Skeletal muscle tissue (tissue), 4 donors: Measurements from ENCODE around the gene KCNK4. TPM values are rescaled to one million over a fixed set of nuclear protein-coding genes. Genes with fewer than 3 reads are reported as not detected.

Source experiments
- H3K27ac ChIP-seq: one replicate; pipeline ENCODE4 v1.7.0; 2013; ENCODE audit warnings: mild to moderate bottlenecking, low read depth, low read length, inconsistent platforms
- H3K27me3 ChIP-seq, 3 donors: one replicate each; pipeline ENCODE4 v1.7.0; 2013; ENCODE audit warnings: low read length in 3 of 3; ENCODE audit not compliant: control insufficient read depth in 3 of 3, insufficient read depth in 3 of 3
- H3K36me3 ChIP-seq, 3 donors: one replicate each; pipeline ENCODE4 v1.7.0; 2013; ENCODE audit warnings: low read length in 3 of 3; ENCODE audit not compliant: control insufficient read depth in 3 of 3, insufficient read depth in 3 of 3
- H3K4me1 ChIP-seq, 3 donors: one replicate each; pipeline ENCODE4 v1.7.0; 2013; ENCODE audit warnings: low read length in 3 of 3, mild to moderate bottlenecking in 3 of 3; ENCODE audit not compliant: control insufficient read depth in 3 of 3, insufficient read depth in 3 of 3
- H3K4me3 ChIP-seq, 3 donors: one replicate each; pipeline ENCODE4 v1.7.0; 2013; ENCODE audit warnings: low read length in 3 of 3
- H3K9ac ChIP-seq, 3 donors: one replicate each; pipeline ENCODE4 v1.7.0; 2013; ENCODE audit warnings: low read length in 3 of 3, mild to moderate bottlenecking in 3 of 3, moderate library complexity in 2 of 3, low read depth in 1 of 3
- H3K9me3 ChIP-seq, 3 donors: one replicate each; pipeline ENCODE4 v1.7.0; 2013; ENCODE audit warnings: low read length in 3 of 3; ENCODE audit not compliant: control insufficient read depth in 3 of 3
- total RNA-seq: library from RNA; depleted of rRNA; stranded (reverse); fragments of >200 nt; gene quantifications from one replicate; pipeline ENCODE4 v1.2.3, GENCODE V29; 2014
- donor health status: Osteomylitis.

The KCNK4 gene
- total RNA-seq, 1 donor from 2014 or later: not detected

- H3K36me3 ChIP-seq: peaks cover 42 to 49% (median 46%) of the 10 kb centered on the region in 3 donors
- H3K27ac ChIP-seq: no peak overlapping the region
- H3K9me3 ChIP-seq: no peaks in the 10 kb centered on the region
These were observed 30.9 kb upstream of the KCNK4 start for GRCh38 chr11:64260147-64260708.

DNA sequence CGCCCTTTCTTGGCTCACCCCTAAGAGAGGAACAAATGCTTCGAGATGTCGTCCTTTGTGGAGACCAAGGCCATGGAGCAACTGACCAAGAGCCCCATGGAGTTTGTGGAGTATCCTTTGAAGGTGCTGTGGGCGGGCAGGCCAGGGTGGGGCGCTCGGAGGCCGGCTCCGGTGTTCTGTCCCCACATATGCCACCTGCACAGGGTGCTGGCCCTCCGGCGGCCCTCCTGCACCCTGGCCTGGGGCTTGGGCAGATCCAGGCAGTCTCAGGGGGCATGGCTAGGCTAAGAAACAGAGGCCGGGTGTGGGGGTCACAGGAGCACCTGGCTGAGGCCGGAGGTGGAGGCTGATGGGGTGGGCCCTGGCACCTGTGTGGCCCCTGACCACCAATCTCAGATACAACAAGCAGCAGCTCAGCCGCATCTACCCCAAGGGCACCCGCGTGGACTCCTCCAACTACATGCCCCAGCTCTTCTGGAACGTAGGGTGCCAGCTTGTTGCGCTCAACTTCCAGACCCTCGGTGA is 29.5 kb upstream of the KCNK4 start:
- H3K4me1 ChIP-seq: no peaks in the 10 kb centered on the region
- H3K36me3 ChIP-seq: peaks cover 47 to 56% (median 50%) of the 10 kb centered on the region in 3 donors
- no peaks in the 10 kb centered on the region for H3K27me3 ChIP-seq

More at GRCh38 chr11:64260147-64260708, 30.9 kb upstream of the KCNK4 start:
- Histone ChIP-seq H3K27me3 (no peaks in the 10 kb centered on the region), H3K4me1 (no peaks in the 10 kb centered on the region), H3K9ac (no peak overlapping the region), H3K4me3 (no peak overlapping the region)

DNA sequence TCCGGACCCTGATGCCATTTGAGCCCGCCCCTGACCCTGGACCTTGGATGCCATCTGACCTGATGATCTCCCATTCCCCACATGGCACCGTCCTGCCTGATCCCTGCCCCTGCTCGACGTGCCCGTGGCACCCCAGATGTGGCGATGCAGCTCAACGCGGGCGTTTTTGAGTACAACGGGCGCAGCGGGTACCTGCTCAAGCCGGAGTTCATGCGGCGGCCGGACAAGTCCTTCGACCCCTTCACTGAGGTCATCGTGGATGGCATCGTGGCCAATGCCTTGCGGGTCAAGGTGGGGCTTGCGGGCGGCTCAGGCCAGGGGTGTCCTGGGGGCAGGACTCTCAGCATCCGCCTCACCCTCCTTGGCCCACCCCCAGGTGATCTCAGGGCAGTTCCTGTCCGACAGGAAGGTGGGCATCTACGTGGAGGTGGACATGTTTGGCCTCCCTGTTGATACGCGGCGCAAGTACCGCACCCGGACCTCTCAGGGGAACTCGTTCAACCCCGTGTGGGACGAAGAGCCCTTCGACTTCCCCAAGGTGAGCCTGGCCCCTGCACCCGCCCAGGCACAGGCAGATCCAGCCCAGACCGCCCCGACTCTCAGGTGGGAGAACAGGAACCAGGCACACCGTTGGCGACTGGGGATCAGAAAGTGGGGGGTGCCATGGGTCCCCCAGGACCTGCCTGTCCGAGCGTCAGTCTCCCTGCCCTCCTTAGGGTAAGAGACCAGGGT is 28.7 kb upstream of the KCNK4 start:
- peaks cover 0 to 5% (median 0%) of the 10 kb centered on the region in 3 donors for H3K4me1 ChIP-seq
- no peak overlapping the region for H3K27ac ChIP-seq
- no peaks in the 10 kb centered on the region for H3K27me3 ChIP-seq
- H3K4me3 ChIP-seq: no peak overlapping the region
- no peak overlapping the region for H3K9ac ChIP-seq
- no peaks in the 10 kb centered on the region for H3K9me3 ChIP-seq
- peaks cover 44 to 54% (median 50%) of the 10 kb centered on the region in 3 donors for H3K36me3 ChIP-seq

More for the DNA sequence above, 29.5 kb upstream of the KCNK4 start:
- no peak overlapping the region for H3K27ac ChIP-seq
- H3K9me3 ChIP-seq: no peaks in the 10 kb centered on the region
- H3K4me3 ChIP-seq: no peak overlapping the region
- H3K9ac ChIP-seq: no peak overlapping the region

DNA sequence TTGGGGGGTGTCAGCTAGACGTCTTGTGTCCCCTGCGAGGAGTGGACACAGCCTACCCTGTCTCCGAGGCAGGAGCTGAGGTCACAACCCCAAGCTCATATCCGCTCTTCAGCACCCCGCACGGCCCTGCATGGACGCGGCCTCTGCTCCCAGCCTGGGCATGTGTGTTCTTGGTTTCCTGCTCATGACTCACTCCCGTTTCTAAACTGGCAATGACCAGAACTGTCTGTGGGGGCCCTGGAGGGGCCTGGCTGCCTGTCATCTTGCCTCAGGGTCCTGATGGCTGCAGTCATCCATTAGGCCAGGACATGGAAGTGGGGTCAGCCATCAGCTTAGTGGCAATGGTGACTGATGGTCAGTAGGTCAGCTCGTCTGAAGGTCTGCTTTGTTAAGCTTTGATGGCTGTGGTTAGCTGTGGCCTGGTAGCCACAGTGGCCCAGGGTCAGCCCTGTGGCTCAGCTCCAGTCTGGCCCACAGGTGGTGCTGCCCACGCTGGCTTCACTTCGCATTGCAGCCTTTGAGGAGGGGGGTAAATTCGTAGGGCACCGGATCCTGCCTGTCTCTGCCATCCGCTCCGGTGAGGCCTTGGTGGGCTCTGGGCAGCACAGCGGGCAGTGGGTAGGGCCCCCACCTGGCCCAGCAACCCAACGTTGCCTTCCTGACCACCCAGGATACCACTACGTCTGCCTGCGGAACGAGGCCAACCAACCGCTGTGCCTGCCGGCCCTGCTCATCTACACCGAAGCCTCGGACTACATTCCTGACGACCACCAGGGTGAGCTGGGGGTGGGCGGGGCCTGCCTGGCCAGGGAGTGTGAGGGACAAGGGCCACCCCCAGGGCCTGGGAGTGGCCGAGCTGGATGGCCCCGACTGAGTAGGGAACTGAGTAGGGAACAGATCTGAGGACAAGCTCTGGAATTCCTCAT is 27.8 kb upstream of the KCNK4 start:
- Histone ChIP-seq H3K27ac (no peak overlapping the region), H3K36me3 (peaks cover 38 to 53% (median 46%) of the 10 kb centered on the region in 3 donors), H3K27me3 (no peaks in the 10 kb centered on the region), H3K4me1 (peaks cover 7 to 14% (median 8%) of the 10 kb centered on the region in 3 donors), H3K4me3 (no peak overlapping the region), H3K9ac (no peak overlapping the region), H3K9me3 (no peaks in the 10 kb centered on the region)

DNA sequence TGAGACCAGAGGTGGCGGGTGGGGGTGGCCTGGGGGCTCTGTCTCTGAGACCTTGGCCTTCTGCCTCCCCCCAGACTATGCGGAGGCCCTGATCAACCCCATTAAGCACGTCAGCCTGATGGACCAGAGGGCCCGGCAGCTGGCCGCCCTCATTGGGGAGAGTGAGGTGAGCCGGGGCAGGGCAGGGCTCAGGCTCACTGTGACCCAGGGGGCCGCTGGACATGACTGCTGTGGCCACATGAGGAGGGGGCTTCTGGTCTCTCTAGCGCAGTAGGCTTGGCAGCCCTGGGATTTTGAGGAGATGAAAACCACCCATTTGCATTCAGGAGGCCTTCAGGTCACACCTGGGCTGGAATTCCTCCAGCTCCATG is 27.2 kb upstream of the KCNK4 start:
- no peaks in the 10 kb centered on the region for H3K9me3 ChIP-seq
- peaks cover 33 to 47% (median 40%) of the 10 kb centered on the region in 3 donors for H3K36me3 ChIP-seq
- no peak overlapping the region for H3K4me3 ChIP-seq
- no peak overlapping the region for H3K27ac ChIP-seq
- H3K27me3 ChIP-seq: no peaks in the 10 kb centered on the region
- peaks cover 13 to 20% (median 14%) of the 10 kb centered on the region in 3 donors for H3K4me1 ChIP-seq
- no peak overlapping the region for H3K9ac ChIP-seq

- Histone ChIP-seq H3K27me3 (no peaks in the 10 kb centered on the region), H3K4me1 (peaks cover 16 to 23% (median 17%) of the 10 kb centered on the region in 3 donors), H3K36me3 (peaks cover 30 to 45% (median 36%) of the 10 kb centered on the region in 3 donors), H3K9me3 (no peaks in the 10 kb centered on the region), H3K27ac (no peak overlapping the region), H3K9ac (no peak overlapping the region), H3K4me3 (no peak overlapping the region)
These were observed 26.7 kb upstream of the KCNK4 start for GRCh38 chr11:64264371-64264852.

DNA sequence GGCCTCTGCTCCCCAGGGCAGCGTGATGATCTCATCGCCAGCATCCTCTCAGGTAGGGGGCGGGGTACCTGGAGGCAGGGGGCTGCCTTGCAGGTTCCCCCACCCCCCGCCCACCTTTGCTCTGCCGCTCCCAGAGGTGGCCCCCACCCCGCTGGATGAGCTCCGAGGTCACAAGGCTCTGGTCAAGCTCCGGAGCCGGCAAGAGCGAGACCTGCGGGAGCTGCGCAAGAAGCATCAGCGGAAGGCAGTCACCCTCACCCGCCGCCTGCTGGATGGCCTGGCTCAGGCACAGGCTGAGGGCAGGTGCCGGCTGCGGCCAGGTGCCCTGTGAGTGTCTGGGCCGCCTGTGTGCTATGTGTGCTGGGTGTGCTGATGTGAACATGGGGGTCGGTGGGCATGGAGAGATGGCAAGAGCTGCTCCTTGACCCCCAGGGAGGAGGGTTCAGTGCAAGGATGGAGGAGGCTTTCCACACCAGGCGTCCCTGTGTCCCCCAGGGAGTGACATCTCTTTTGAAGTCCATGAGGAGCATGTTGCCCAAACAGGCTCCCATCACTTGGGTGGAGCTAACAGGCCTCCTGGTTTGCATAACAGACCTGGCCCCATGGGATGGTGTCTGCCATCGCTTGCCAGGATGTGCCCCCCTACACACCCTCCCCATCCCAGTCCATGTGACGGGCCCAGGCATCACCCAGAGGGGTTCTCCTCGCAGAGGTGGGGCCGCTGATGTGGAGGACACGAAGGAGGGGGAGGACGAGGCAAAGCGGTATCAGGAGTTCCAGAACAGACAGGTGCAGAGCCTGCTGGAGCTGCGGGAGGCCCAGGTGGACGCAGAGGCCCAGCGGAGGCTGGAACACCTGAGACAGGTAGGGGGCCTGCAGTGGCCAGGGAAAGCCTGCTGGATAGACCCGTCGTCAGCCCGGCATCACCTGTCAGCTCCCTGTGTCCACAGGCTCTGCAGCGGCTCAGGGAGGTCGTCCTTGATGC is 25.6 kb upstream of the KCNK4 start:
- Histone ChIP-seq H3K27me3 (no peaks in the 10 kb centered on the region), H3K9ac (no peak overlapping the region), H3K36me3 (peaks cover 22 to 36% (median 32%) of the 10 kb centered on the region in 3 donors), H3K27ac (no peak overlapping the region), H3K4me1 (peaks cover 16 to 26% (median 19%) of the 10 kb centered on the region in 3 donors), H3K4me3 (no peak overlapping the region), H3K9me3 (no peaks in the 10 kb centered on the region)

DNA sequence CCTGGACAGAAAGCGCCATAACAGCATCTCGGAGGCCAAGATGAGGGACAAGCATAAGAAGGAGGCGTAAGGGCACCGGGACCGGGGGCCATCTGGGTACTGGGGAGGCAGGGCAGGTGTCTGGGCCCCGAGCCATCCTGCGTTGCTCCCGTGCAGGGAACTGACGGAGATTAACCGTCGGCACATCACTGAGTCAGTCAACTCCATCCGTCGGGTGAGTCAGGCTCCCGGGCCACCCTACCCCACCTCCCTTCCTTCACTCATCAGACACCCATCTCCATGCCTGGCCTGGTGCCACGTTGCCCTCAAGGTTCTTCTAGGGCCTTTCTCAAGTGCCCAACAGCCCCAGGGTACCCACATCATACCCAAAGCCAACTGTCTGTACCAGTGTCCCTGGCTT is 24.8 kb upstream of the KCNK4 start:
- H3K36me3 ChIP-seq: peaks cover 19 to 34% (median 30%) of the 10 kb centered on the region in 3 donors
- H3K4me1 ChIP-seq: peaks cover 16 to 26% (median 21%) of the 10 kb centered on the region in 3 donors
- H3K27me3 ChIP-seq: no peaks in the 10 kb centered on the region
- no peak overlapping the region for H3K27ac ChIP-seq
- no peak overlapping the region for H3K4me3 ChIP-seq
- H3K9me3 ChIP-seq: no peaks in the 10 kb centered on the region
- H3K9ac ChIP-seq: no peak overlapping the region
